ENCODE data around the gene GARRE1. TPM values are rescaled to one million over a fixed set of nuclear protein-coding genes. Genes with fewer than 3 reads are reported as not detected.

GARRE1 gene
- total and polyA plus RNA-seq, 9 donors = 13.3 to 39.1 (median 22.5) TPM

DNA sequence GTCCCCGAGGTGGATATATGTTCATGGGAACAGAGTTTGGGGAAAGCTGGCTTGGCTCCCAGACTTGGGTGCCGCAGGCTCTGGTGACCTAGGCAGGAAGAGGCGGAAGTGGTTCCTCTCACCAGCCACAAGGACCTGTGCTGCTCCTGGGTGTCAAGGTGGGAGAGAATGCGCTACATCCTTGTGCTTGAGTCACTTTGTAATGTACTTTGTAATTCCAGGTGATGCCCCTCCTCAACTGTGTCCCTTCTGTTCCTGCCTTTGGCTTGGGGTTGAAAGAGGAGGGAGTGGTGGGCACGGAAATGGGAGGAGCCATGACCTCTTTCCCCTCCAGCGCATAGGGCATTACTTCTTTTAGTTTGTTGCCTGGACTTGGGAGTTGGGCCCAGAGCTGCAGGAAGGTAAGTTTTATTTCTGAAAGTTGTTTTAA, 10.9 kb downstream of the GARRE1 start:
- DNase-seq = no peak
- Histone ChIP-seq H3K36me3 (no peaks in the 10 kb centered on the region), H3K4me1 (ENCODE audit: insufficient read depth) (peaks cover 19% of the 10 kb centered on the region), H3K27ac (no peak overlapping the region), H3K4me3 (no peak overlapping the region), H3K9me3 (no peaks in the 10 kb centered on the region), H3K27me3 (no peaks in the 10 kb centered on the region)
- TF ChIP-seq POLR2A (IDR thresholded peaks at IDR 0.05) (no peak), EP300 (IDR thresholded peaks at IDR 0.05) (no peak)
- TF ChIP-seq, protein P1, sequence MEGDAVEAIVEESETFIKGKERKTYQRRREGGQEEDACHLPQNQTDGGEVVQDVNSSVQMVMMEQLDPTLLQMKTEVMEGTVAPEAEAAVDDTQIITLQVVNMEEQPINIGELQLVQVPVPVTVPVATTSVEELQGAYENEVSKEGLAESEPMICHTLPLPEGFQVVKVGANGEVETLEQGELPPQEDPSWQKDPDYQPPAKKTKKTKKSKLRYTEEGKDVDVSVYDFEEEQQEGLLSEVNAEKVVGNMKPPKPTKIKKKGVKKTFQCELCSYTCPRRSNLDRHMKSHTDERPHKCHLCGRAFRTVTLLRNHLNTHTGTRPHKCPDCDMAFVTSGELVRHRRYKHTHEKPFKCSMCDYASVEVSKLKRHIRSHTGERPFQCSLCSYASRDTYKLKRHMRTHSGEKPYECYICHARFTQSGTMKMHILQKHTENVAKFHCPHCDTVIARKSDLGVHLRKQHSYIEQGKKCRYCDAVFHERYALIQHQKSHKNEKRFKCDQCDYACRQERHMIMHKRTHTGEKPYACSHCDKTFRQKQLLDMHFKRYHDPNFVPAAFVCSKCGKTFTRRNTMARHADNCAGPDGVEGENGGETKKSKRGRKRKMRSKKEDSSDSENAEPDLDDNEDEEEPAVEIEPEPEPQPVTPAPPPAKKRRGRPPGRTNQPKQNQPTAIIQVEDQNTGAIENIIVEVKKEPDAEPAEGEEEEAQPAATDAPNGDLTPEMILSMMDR (IDR thresholded peaks at IDR 0.05) = no peak
- intact Hi-C loops (cut with DNase I) = no loop called here
- 65 to 79% (median 78%) methylated on average over 6 of the region's 6 CpGs for WGBS, 3 donors

DNA sequence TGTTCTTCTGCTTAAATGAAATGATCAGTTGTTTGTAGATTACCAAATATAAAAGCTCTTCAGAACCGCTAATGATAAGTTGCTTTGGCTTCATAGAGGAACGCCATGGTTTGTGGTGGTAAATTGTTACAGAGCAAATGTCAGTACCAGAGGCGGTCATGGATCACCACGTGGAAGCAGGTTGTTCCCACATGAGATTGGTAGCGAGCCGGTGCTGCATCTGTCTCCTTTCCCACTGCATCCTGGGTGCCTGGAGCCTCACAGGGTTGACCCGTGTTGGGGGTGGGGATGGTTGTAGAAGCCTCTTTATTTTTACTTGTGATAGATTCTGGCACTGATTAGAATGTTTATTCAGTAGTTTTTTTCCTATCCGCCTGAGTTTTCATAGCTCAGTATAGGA, 14.7 kb downstream of the GARRE1 start:
- H3K27ac ChIP-seq = no peak overlapping the region
- H3K9me3 ChIP-seq = no peaks in the 10 kb centered on the region
- TF ChIP-seq POLR2A (IDR thresholded peaks at IDR 0.05) (no peak), EP300 (IDR thresholded peaks at IDR 0.05) (no peak)
- TF ChIP-seq, protein P1 (IDR thresholded peaks at IDR 0.05) = no peak
- DNase-seq = no peak
- H3K4me3 ChIP-seq = no peak overlapping the region
- no peaks in the 10 kb centered on the region for H3K36me3 ChIP-seq
- intact Hi-C loops (cut with DNase I) = no loop called here
- H3K4me1 ChIP-seq (ENCODE audit: insufficient read depth) = peaks cover 11% of the 10 kb centered on the region
- H3K27me3 ChIP-seq = no peaks in the 10 kb centered on the region
- WGBS, 3 donors = 49 to 50% (median 49%) methylated on average over 8 of the region's 8 CpGs

DNA sequence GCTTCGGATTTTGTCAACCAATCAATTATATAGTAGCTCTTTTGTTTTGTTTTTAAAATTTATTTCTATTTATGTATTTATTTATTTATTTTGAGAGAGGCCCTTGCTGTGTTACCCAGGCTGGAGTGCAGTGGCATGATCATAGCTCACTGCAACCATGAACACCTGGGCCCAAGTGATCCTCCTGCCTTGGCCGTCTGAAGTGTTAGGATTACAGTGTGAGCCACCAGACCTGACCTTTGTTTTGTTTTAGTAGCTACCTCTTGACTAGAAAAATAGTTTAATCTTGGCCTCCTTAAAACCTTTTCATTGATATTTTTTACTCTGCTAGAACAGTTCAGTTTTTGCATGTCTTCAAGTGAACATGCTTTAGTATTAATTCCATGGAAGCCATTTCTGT, 15.1 kb downstream of the GARRE1 start:
- Histone ChIP-seq H3K9me3 (no peaks in the 10 kb centered on the region), H3K4me3 (no peak overlapping the region), H3K36me3 (no peaks in the 10 kb centered on the region), H3K4me1 (ENCODE audit: insufficient read depth) (peaks cover 14% of the 10 kb centered on the region), H3K27me3 (no peaks in the 10 kb centered on the region), H3K27ac (no peak overlapping the region)
- TF ChIP-seq EP300 (IDR thresholded peaks at IDR 0.05) (no peak), POLR2A (IDR thresholded peaks at IDR 0.05) (no peak)
- TF ChIP-seq, protein P1 (IDR thresholded peaks at IDR 0.05) = no peak
- no peak for DNase-seq
- intact Hi-C loops (cut with DNase I) = no loop called here
- WGBS, 3 donors = 55 to 63% (median 63%) methylated on average over 2 of the region's 2 CpGs

DNA sequence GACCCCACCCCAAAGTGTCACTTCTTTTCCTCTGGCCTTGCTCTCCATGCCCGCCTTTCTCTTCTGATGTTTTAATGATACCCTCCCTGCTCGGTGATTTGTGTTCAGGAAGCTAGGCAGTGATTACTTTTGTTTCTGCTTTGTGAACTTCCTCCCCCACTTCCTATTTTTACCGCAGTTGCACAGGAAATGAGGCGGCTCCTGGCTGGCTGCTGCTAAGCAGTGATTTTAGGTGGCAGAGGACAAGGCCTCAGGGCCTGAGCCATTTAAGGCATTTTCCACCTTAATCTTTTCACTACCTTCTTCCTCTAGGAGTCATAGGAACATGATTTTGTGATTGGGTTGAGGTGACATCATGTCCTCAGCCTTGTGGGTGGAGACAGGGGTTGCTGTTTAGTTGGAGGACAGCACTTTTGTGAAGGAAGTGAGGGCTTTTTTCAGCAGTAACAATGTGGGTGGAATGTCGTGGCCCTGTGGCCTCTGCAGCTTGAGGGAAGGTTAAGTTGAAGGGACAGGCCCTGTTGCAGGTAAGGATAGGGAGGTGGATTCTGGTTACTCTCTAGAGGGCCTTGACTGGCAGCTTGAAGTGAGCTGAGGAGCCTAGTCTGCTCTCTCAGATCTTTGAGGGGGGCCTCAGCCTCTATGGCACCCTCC, 15.7 kb downstream of the GARRE1 start:
- Histone ChIP-seq H3K4me1 (ENCODE audit: insufficient read depth) (peaks cover 14% of the 10 kb centered on the region), H3K27ac (no peak overlapping the region), H3K27me3 (no peaks in the 10 kb centered on the region), H3K4me3 (no peak overlapping the region), H3K9me3 (no peaks in the 10 kb centered on the region), H3K36me3 (no peaks in the 10 kb centered on the region)
- TF ChIP-seq EP300 (IDR thresholded peaks at IDR 0.05) (no peak), POLR2A (IDR thresholded peaks at IDR 0.05) (no peak)
- TF ChIP-seq, protein P1 (IDR thresholded peaks at IDR 0.05) = no peak
- intact Hi-C loops (cut with DNase I) = loop anchor here in 1 of 4 donors (10.0 kb wide), 1 partner anchor 55 kb away; no protein-coding TSS in a partner anchor
- DNase-seq = peak in 3 of 5 donors; percentile 25 to 44 (median 38)
- WGBS, 3 donors = 27 to 33% (median 28%) methylated on average over 5 of the region's 5 CpGs

Measured in ovary (tissue), 9 donors.